Lower lobe of right lung (tissue), 2 donors: ENCODE results near the gene HHIPL1. TPM values are rescaled to one million over a fixed set of nuclear protein-coding genes. Genes with fewer than 3 reads are reported as not detected.

Source experiments
- ATAC-seq, 2 donors: fragments of 200-7000 bp; cut with Tn5 transposase; one replicate each; pipeline ENCODE4 v1.9.1; 2020 to 2022; ENCODE audit warnings: mild to moderate bottlenecking in 2 of 2, moderate library complexity in 2 of 2
- DNase-seq: peaks from one replicate; pipeline ENCODE4 v3.0.0-alpha.2; 2020
- H3K27ac ChIP-seq: fragments of 200-600 bp; one replicate; pipeline ENCODE4 v1.8.0; 2022
- H3K27me3 ChIP-seq: fragments of 200-600 bp; one replicate; pipeline ENCODE4 v1.8.0; 2022; ENCODE audit warnings: low read depth
- H3K36me3 ChIP-seq: fragments of 200-600 bp; one replicate; pipeline ENCODE4 v1.8.0; 2022; ENCODE audit warnings: mild to moderate bottlenecking
- H3K4me1 ChIP-seq: fragments of 200-600 bp; one replicate; pipeline ENCODE4 v1.8.0; 2022
- H3K4me3 ChIP-seq: fragments of 200-600 bp; one replicate; pipeline ENCODE4 v1.8.0; 2022; ENCODE audit warnings: mild to moderate bottlenecking
- H3K9me3 ChIP-seq: fragments of 200-600 bp; one replicate; pipeline ENCODE4 v1.8.0; 2022
- intact Hi-C: fragments of 100-400 bp; cut with DNase I; formaldehyde crosslinking; loops from one replicate; pipeline ENCODE4 v1.11.0; 2022
- total RNA-seq: library from RNA; stranded (reverse); fragmentation: NEBNext Ultra II Directional; extraction: Animal tissue kit (Norgen Biotek cat#: 25700); gene quantifications from one replicate; pipeline ENCODE4 v1.2.1, GENCODE V29; 2021
- TF ChIP-seq, protein P1 (sequence below): fragments of 200-600 bp; IDR thresholded peaks from one replicate; pipeline ENCODE4 v1.8.0; 2022; ENCODE audit warnings: antibody characterized with exemption, mild to moderate bottlenecking
- donor health status: DM: no; HTN: yes; CAD: no; lungs with severe emphysema.

HHIPL1 gene
- total RNA-seq, 1 donor from 2014 or later, result 1.6 TPM

DNA sequence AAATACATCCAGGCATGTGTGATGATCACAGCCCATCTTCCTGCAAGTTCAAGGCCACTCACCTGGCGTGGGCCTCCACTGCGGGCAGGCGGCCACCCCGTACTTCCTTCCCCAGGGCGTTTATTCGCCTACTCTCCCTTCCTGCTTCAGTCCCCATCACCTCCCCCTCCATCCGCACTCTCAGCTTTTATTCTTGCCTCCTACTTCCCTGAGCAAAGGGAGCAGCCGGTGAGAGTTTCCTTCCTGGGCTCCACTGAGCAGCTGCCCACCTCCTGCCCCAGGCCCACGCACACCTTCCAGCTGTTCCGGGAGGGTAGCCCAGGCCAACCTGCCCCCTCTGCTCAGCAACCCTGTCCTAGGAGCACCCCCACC is 43.3 kb downstream of the HHIPL1 start:
- Histone ChIP-seq H3K36me3 (no peaks in the 10 kb centered on the region), H3K27me3 (peaks cover 11% of the 10 kb centered on the region), H3K9me3 (no peaks in the 10 kb centered on the region), H3K27ac (no peak overlapping the region), H3K4me1 (peaks cover 10% of the 10 kb centered on the region), H3K4me3 (no peak overlapping the region)
- no peak for DNase-seq
- intact Hi-C loops, result no loop called here
- no peak for ATAC-seq
- TF ChIP-seq, protein P1, sequence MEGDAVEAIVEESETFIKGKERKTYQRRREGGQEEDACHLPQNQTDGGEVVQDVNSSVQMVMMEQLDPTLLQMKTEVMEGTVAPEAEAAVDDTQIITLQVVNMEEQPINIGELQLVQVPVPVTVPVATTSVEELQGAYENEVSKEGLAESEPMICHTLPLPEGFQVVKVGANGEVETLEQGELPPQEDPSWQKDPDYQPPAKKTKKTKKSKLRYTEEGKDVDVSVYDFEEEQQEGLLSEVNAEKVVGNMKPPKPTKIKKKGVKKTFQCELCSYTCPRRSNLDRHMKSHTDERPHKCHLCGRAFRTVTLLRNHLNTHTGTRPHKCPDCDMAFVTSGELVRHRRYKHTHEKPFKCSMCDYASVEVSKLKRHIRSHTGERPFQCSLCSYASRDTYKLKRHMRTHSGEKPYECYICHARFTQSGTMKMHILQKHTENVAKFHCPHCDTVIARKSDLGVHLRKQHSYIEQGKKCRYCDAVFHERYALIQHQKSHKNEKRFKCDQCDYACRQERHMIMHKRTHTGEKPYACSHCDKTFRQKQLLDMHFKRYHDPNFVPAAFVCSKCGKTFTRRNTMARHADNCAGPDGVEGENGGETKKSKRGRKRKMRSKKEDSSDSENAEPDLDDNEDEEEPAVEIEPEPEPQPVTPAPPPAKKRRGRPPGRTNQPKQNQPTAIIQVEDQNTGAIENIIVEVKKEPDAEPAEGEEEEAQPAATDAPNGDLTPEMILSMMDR, result no peak

DNA sequence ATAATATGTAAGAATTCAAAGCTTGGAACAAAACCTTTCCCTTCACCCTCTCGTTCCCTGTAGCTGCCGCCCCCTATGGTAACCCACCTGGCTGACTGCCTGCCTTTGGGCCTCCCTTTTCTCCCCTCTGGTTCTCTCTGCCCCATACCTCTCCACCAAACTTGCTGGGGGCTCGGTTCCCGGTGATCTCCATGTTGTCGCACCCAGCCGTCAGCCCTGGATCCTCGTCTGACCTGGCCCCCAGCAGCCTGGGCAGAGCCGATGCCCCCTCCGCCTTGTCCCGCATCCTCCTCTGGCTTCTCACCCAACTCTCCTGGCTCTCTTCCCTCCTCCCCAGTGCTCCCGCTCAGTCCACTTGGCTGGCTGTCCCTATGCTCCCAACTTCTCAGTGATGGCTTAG is 43.7 kb downstream of the HHIPL1 start:
- H3K36me3 ChIP-seq, result no peaks in the 10 kb centered on the region
- TF ChIP-seq, protein P1, result no peak
- DNase-seq (no peak), ATAC-seq (no peak)
- intact Hi-C loops, result no loop called here
- H3K27ac ChIP-seq, result no peak overlapping the region
- H3K27me3 ChIP-seq, result peaks cover 11% of the 10 kb centered on the region
- H3K9me3 ChIP-seq, result no peaks in the 10 kb centered on the region
- peaks cover 6% of the 10 kb centered on the region for H3K4me1 ChIP-seq
- no peak overlapping the region for H3K4me3 ChIP-seq

DNA sequence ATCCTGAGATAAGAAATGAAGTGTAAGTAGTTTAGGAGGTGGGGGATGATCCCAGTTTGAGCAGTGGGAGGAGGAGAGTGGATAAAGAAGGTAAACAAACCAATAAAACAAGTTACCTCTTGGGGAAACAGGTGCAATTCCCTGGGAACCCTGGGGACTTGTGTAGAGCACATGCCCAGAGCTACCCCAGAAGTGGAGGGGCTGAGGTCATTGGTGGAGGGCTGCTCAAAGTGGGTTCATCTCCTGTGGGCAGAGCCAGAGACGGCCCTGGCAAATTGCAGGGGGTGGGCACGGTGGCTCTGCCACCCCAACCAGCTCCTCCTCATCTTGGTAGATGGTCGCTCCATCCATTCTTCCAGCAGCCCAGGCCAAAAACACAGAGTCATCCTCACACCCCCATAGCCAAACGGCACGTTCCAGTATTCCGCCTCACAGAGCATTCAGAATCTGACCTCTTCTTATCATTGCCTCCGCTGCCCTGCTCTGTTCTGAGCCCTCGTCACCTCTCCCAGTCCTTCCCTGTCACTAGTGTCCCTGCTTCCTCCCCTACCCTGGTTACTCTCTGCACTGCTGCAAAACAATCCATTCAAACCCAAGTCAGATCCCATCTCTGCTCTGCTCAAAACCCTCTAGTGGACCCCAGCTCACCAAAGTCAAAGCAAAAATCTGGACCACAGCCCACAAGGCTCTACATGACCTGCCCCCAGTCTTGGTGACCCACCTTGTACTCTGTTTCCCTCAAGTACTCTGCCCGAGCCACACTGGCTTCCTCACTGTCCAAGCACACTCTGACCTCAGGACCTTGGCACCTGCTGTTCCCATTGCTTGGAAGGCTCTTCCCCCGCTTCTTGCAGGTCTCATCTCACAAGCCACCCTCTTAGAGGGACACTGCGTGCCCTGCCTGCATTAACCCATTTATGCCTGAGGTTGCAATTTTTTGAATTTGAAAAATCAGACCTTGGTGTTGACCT is 44.6 kb downstream of the HHIPL1 start:
- no peaks in the 10 kb centered on the region for H3K9me3 ChIP-seq
- ATAC-seq (no peak), DNase-seq (no peak)
- H3K36me3 ChIP-seq, result no peaks in the 10 kb centered on the region
- peaks cover 3% of the 10 kb centered on the region for H3K4me1 ChIP-seq
- no peak overlapping the region for H3K4me3 ChIP-seq
- intact Hi-C loops, result no loop called here
- H3K27ac ChIP-seq, result no peak overlapping the region
- TF ChIP-seq, protein P1, result no peak
- H3K27me3 ChIP-seq, result peaks cover 11% of the 10 kb centered on the region

DNA sequence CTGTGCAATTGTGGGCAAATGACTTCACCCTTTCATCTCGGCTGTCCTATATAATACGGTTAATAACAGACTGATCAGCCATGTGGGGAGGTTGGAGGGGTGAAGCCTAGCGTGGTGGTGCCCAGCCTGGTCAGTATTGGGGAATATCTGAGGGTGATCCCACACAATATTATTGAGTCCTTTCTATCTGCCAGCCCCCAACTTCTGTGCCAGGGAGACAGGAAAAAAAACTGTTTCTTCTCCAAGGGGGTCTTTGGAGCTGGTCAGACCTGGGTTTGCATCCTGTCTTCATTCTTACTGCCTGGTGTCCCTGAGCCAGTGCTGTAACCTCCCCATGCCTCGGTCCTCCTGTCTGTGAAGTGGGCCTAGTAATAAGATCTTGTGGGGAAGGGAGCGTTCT is 45.7 kb downstream of the HHIPL1 start:
- TF ChIP-seq, protein P1, result no peak
- Histone ChIP-seq H3K9me3 (no peaks in the 10 kb centered on the region), H3K27me3 (peaks cover 11% of the 10 kb centered on the region), H3K27ac (no peak overlapping the region), H3K4me3 (no peak overlapping the region), H3K36me3 (no peaks in the 10 kb centered on the region), H3K4me1 (no peaks in the 10 kb centered on the region)
- DNase-seq (no peak), ATAC-seq (no peak)
- intact Hi-C loops, result no loop called here

DNA sequence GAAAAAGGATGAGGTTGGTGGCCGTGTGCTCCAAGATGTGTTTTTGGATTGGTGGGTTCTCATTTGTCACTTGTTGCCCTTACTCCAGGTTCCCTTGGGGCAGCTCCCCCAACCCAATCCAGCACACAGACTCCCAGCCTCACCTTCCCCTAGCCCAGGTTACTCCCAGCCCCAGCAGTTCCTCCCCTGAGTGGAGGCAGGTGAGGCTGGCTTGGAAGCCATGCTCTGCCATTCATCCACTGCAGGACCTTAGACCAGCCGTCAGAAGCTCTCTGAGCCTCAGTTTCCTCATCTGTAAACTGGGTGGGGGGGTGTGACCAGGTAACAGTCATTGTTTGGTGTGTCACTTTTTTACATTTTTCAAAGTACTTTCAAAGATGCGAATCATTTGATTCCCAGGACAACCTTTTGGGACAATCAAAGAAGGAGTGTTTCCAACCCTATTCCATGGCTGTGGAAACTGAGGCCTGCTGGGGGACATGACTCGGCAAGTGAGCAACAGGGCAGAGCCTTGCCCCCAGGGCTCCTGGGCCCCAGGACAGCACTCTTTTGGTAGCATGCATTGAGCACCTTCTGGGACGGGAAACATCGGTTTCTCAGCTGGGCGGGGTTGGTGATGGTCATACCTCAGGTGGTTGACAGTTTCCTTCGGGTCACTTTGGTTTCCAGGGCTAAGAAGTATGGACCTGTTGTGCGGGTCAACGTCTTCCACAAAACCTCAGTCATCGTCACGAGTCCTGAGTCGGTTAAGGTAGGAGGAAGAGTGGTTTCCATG is 46.4 kb downstream of the HHIPL1 start:
- intact Hi-C loops, result no loop called here
- no peak for DNase-seq
- peaks cover 11% of the 10 kb centered on the region for H3K27me3 ChIP-seq

More for the DNA sequence above, 46.4 kb downstream of the HHIPL1 start:
- no peaks in the 10 kb centered on the region for H3K36me3 ChIP-seq
- H3K4me1 ChIP-seq, result no peaks in the 10 kb centered on the region
- H3K27ac ChIP-seq, result no peak overlapping the region
- ATAC-seq, result no peak
- H3K4me3 ChIP-seq, result no peak overlapping the region
- TF ChIP-seq, protein P1, result no peak
- H3K9me3 ChIP-seq, result no peaks in the 10 kb centered on the region
